ENCODE measurements around the gene NFIX. TPM values are rescaled to one million over a fixed set of nuclear protein-coding genes. Genes with fewer than 3 reads are reported as not detected.
A peak's percentile ranks its signal among the peaks of the same experiment; 100 is the strongest.

The NFIX gene
- total and polyA plus RNA-seq, 2 of the 13 experiments (the other 11 are each of a cell fraction or from before 2014, with no cell fraction given) = 3.4 to 5.4 TPM

- no peak for TF ChIP-seq ZUFSP (CRISPR knock-in tag; IDR thresholded peaks at IDR 0.05; ENCODE audit: borderline replicate concordance)
- peak; percentile 17; the same call in 1 of the 2 replicates for TF ChIP-seq KMT2B (CRISPR knock-in tag; IDR thresholded peaks at IDR 0.05)
- TF ChIP-seq HNRNPLL (IDR thresholded peaks at IDR 0.05; ENCODE audit: low read depth, low read length, poor library complexity, severe bottlenecking) = peak; percentile 55
- TF ChIP-seq GATAD2A (CRISPR knock-in tag; IDR thresholded peaks at IDR 0.05) = peak; percentile 38; the same call in 1 of the 2 replicates
- no peak for TF ChIP-seq ZNF407 (CRISPR knock-in tag; IDR thresholded peaks at IDR 0.05; ENCODE audit: not compliant biosample characterization)
- TF ChIP-seq HDAC2 (CRISPR knock-in tag; IDR thresholded peaks at IDR 0.05) = peak; percentile 46; the same call in 1 of the 2 replicates
- no peak for TF ChIP-seq NFRKB (IDR thresholded peaks at IDR 0.05)
- TF ChIP-seq RCOR2 (CRISPR knock-in tag; IDR thresholded peaks at IDR 0.05) = 0 out of 2 replicates have a peak, but pooled peaks have one; percentile 56
- TF ChIP-seq KMT2A (CRISPR knock-in tag; IDR thresholded peaks at IDR 0.05) = peak; percentile 40; the same call in 1 of the 2 replicates
- no peak for TF ChIP-seq NRL (CRISPR knock-in tag; IDR thresholded peaks at IDR 0.05; ENCODE audit: borderline replicate concordance)
- TF ChIP-seq SP5 (CRISPR knock-in tag; IDR thresholded peaks at IDR 0.05; ENCODE audit: borderline replicate concordance, low read depth) = peak; percentile 74
- no peak for TF ChIP-seq KLF9 (CRISPR knock-in tag; IDR thresholded peaks at IDR 0.05; ENCODE audit: low read depth)
- peak; percentile 52 for TF ChIP-seq TAF15 (IDR thresholded peaks at IDR 0.05; ENCODE audit: low read depth, low read length, poor library complexity, severe bottlenecking)
- no peak for TF ChIP-seq ARHGAP35 (CRISPR knock-in tag; IDR thresholded peaks at IDR 0.05; ENCODE audit: borderline replicate concordance)
- peak; percentile 88 for TF ChIP-seq MAZ (IDR thresholded peaks at IDR 0.05; ENCODE audit: borderline replicate concordance, low read depth, low read length)
- peak; percentile 89 for TF ChIP-seq MAZ (CRISPR knock-in tag; IDR thresholded peaks at IDR 0.05; ENCODE audit: low read depth)
- no peak for TF ChIP-seq BHLHE40 (IDR thresholded peaks at IDR 0.05; ENCODE audit: low read length)
- no peak for TF ChIP-seq ARNTL (CRISPR knock-in tag; IDR thresholded peaks at IDR 0.05)
- TF ChIP-seq MXD4 (CRISPR knock-in tag; IDR thresholded peaks at IDR 0.05) = 0 out of 2 replicates have a peak, but pooled peaks have one; percentile 31
- TF ChIP-seq PHF8 (CRISPR knock-in tag; IDR thresholded peaks at IDR 0.05) = peak; percentile 16; the same call in 1 of the 2 replicates
- TF ChIP-seq ZNF749 (CRISPR knock-in tag; IDR thresholded peaks at IDR 0.05; ENCODE audit: borderline replicate concordance) = no peak
- TF ChIP-seq RORA (CRISPR knock-in tag; IDR thresholded peaks at IDR 0.05) = no peak
Observed at GRCh38 chr19:13117772-13118423, 122.6 kb downstream of the NFIX start, which contains the start of gene NACC1 (continued).
